Measurements from ENCODE around the gene IKZF1. TPM values are rescaled to one million over a fixed set of nuclear protein-coding genes. Genes with fewer than 3 reads are reported as not detected.
A peak's percentile ranks its signal among the peaks of the same experiment; 100 is the strongest.

The IKZF1 gene
- polyA plus RNA-seq, 2 donors = 1.0 to 1.1 TPM

- Histone ChIP-seq H3K27ac (ENCODE audit: low read depth in 2 of 2, low read length in 1 of 2) (no peak overlapping the region), H3K4me1 (ENCODE audit: control insufficient read depth in 2 of 2, insufficient read depth in 2 of 2, low read length in 1 of 2) (no peaks in the 10 kb centered on the region), H3K27me3 (ENCODE audit: control insufficient read depth in 1 of 2, insufficient read depth in 2 of 2, low read length in 2 of 2) (no peaks in the 10 kb centered on the region), H3K9me3 (ENCODE audit: control insufficient read depth in 2 of 2, insufficient read depth in 1 of 2, low read depth in 1 of 2, low read length in 1 of 2) (no peaks in the 10 kb centered on the region), H3K4me3 (ENCODE audit: low read depth in 1 of 2, low read length in 2 of 2) (no peak overlapping the region), H3K36me3 (ENCODE audit: control insufficient read depth in 2 of 2, insufficient read depth in 2 of 2, low read length in 1 of 2) (no peaks in the 10 kb centered on the region)
- 84 to 85% methylated on average over 8 of the region's 8 CpGs for WGBS, 2 donors
Observed at GRCh38 chr7:50357426-50357825, 52.9 kb downstream of the IKZF1 start.

- Histone ChIP-seq H3K36me3 (ENCODE audit: control insufficient read depth in 2 of 2, insufficient read depth in 2 of 2, low read length in 1 of 2) (no peaks in the 10 kb centered on the region), H3K4me3 (ENCODE audit: low read depth in 1 of 2, low read length in 2 of 2) (no peak overlapping the region), H3K4me1 (ENCODE audit: control insufficient read depth in 2 of 2, insufficient read depth in 2 of 2, low read length in 1 of 2) (no peaks in the 10 kb centered on the region), H3K27ac (ENCODE audit: low read depth in 2 of 2, low read length in 1 of 2) (no peak overlapping the region), H3K9me3 (ENCODE audit: control insufficient read depth in 2 of 2, insufficient read depth in 1 of 2, low read depth in 1 of 2, low read length in 1 of 2) (no peaks in the 10 kb centered on the region), H3K27me3 (ENCODE audit: control insufficient read depth in 1 of 2, insufficient read depth in 2 of 2, low read length in 2 of 2) (no peaks in the 10 kb centered on the region)
- WGBS, 2 donors = 67 to 68% methylated on average over 13 of the region's 13 CpGs
Observed at GRCh38 chr7:50358041-50358705, 53.7 kb downstream of the IKZF1 start.

GRCh38 chr7:50358779-50359178 lies 54.3 kb downstream of the IKZF1 start:
- H3K27me3 ChIP-seq (ENCODE audit: control insufficient read depth in 1 of 2, insufficient read depth in 2 of 2, low read length in 2 of 2) = no peaks in the 10 kb centered on the region
- H3K27ac ChIP-seq (ENCODE audit: low read depth in 2 of 2, low read length in 1 of 2) = no peak overlapping the region
- H3K36me3 ChIP-seq (ENCODE audit: control insufficient read depth in 2 of 2, insufficient read depth in 2 of 2, low read length in 1 of 2) = no peaks in the 10 kb centered on the region
- H3K4me1 ChIP-seq (ENCODE audit: control insufficient read depth in 2 of 2, insufficient read depth in 2 of 2, low read length in 1 of 2) = no peaks in the 10 kb centered on the region
- H3K9me3 ChIP-seq (ENCODE audit: control insufficient read depth in 2 of 2, insufficient read depth in 1 of 2, low read depth in 1 of 2, low read length in 1 of 2) = no peaks in the 10 kb centered on the region
- 72 to 79% methylated on average over 5 of the region's 5 CpGs for WGBS, 2 donors
- no peak overlapping the region for H3K4me3 ChIP-seq (ENCODE audit: low read depth in 1 of 2, low read length in 2 of 2)

GRCh38 chr7:50359258-50359994 lies 54.9 kb downstream of the IKZF1 start:
- peak overlapping the region; percentile 2 to 22 for H3K27ac ChIP-seq (ENCODE audit: low read depth in 2 of 2, low read length in 1 of 2)

GRCh38 chr7:50359995-50360925 lies 55.7 kb downstream of the IKZF1 start:
- Histone ChIP-seq H3K4me1 (ENCODE audit: control insufficient read depth in 2 of 2, insufficient read depth in 2 of 2, low read length in 1 of 2) (no peaks in the 10 kb centered on the region), H3K27ac (ENCODE audit: low read depth in 2 of 2, low read length in 1 of 2) (peak overlapping the region; percentile 22 to 30), H3K36me3 (ENCODE audit: control insufficient read depth in 2 of 2, insufficient read depth in 2 of 2, low read length in 1 of 2) (no peaks in the 10 kb centered on the region), H3K27me3 (ENCODE audit: control insufficient read depth in 1 of 2, insufficient read depth in 2 of 2, low read length in 2 of 2) (no peaks in the 10 kb centered on the region), H3K4me3 (ENCODE audit: low read depth in 1 of 2, low read length in 2 of 2) (no peak overlapping the region), H3K9me3 (ENCODE audit: control insufficient read depth in 2 of 2, insufficient read depth in 1 of 2, low read depth in 1 of 2, low read length in 1 of 2) (no peaks in the 10 kb centered on the region)
- 54 to 63% methylated on average over 20 of the region's 20 CpGs for WGBS, 2 donors

More at GRCh38 chr7:50359258-50359994, 54.9 kb downstream of the IKZF1 start:
- 80 to 92% methylated on average over 9 of the region's 9 CpGs for WGBS, 2 donors
- Histone ChIP-seq H3K9me3 (ENCODE audit: control insufficient read depth in 2 of 2, insufficient read depth in 1 of 2, low read depth in 1 of 2, low read length in 1 of 2) (no peaks in the 10 kb centered on the region), H3K4me1 (ENCODE audit: control insufficient read depth in 2 of 2, insufficient read depth in 2 of 2, low read length in 1 of 2) (no peaks in the 10 kb centered on the region), H3K36me3 (ENCODE audit: control insufficient read depth in 2 of 2, insufficient read depth in 2 of 2, low read length in 1 of 2) (no peaks in the 10 kb centered on the region), H3K27me3 (ENCODE audit: control insufficient read depth in 1 of 2, insufficient read depth in 2 of 2, low read length in 2 of 2) (no peaks in the 10 kb centered on the region), H3K4me3 (ENCODE audit: low read depth in 1 of 2, low read length in 2 of 2) (no peak overlapping the region)

- H3K27ac ChIP-seq (ENCODE audit: low read depth in 2 of 2, low read length in 1 of 2) = peak overlapping the region in 1 of 2 donors; percentile 33
- WGBS, 2 donors = 70 to 76% methylated on average over 5 of the region's 5 CpGs
Observed at GRCh38 chr7:50362142-50362541, 57.6 kb downstream of the IKZF1 start.

GRCh38 chr7:50362712-50363282 lies 58.3 kb downstream of the IKZF1 start:
- peak overlapping the region in 1 of 2 donors; percentile 38 for H3K27ac ChIP-seq (ENCODE audit: low read depth in 2 of 2, low read length in 1 of 2)
- 65 to 71% methylated on average over 6 of the region's 6 CpGs for WGBS, 2 donors
- H3K4me3 ChIP-seq (ENCODE audit: low read depth in 1 of 2, low read length in 2 of 2) = no peak overlapping the region
- no peaks in the 10 kb centered on the region for H3K27me3 ChIP-seq (ENCODE audit: control insufficient read depth in 1 of 2, insufficient read depth in 2 of 2, low read length in 2 of 2)
- H3K4me1 ChIP-seq (ENCODE audit: control insufficient read depth in 2 of 2, insufficient read depth in 2 of 2, low read length in 1 of 2) = no peaks in the 10 kb centered on the region
- no peaks in the 10 kb centered on the region for H3K9me3 ChIP-seq (ENCODE audit: control insufficient read depth in 2 of 2, insufficient read depth in 1 of 2, low read depth in 1 of 2, low read length in 1 of 2)
- no peaks in the 10 kb centered on the region for H3K36me3 ChIP-seq (ENCODE audit: control insufficient read depth in 2 of 2, insufficient read depth in 2 of 2, low read length in 1 of 2)

More at GRCh38 chr7:50362142-50362541, 57.6 kb downstream of the IKZF1 start:
- Histone ChIP-seq H3K4me3 (ENCODE audit: low read depth in 1 of 2, low read length in 2 of 2) (no peak overlapping the region), H3K9me3 (ENCODE audit: control insufficient read depth in 2 of 2, insufficient read depth in 1 of 2, low read depth in 1 of 2, low read length in 1 of 2) (no peaks in the 10 kb centered on the region), H3K36me3 (ENCODE audit: control insufficient read depth in 2 of 2, insufficient read depth in 2 of 2, low read length in 1 of 2) (no peaks in the 10 kb centered on the region), H3K27me3 (ENCODE audit: control insufficient read depth in 1 of 2, insufficient read depth in 2 of 2, low read length in 2 of 2) (no peaks in the 10 kb centered on the region), H3K4me1 (ENCODE audit: control insufficient read depth in 2 of 2, insufficient read depth in 2 of 2, low read length in 1 of 2) (no peaks in the 10 kb centered on the region)

GRCh38 chr7:50363327-50364060 lies 59.0 kb downstream of the IKZF1 start:
- WGBS, 2 donors = 75 to 79% methylated on average over 7 of the region's 7 CpGs

More at GRCh38 chr7:50363327-50364060, 59.0 kb downstream of the IKZF1 start:
- Histone ChIP-seq H3K4me3 (ENCODE audit: low read depth in 1 of 2, low read length in 2 of 2) (no peak overlapping the region), H3K36me3 (ENCODE audit: control insufficient read depth in 2 of 2, insufficient read depth in 2 of 2, low read length in 1 of 2) (no peaks in the 10 kb centered on the region), H3K27ac (ENCODE audit: low read depth in 2 of 2, low read length in 1 of 2) (peak overlapping the region in 1 of 2 donors; percentile 38), H3K27me3 (ENCODE audit: control insufficient read depth in 1 of 2, insufficient read depth in 2 of 2, low read length in 2 of 2) (no peaks in the 10 kb centered on the region), H3K4me1 (ENCODE audit: control insufficient read depth in 2 of 2, insufficient read depth in 2 of 2, low read length in 1 of 2) (no peaks in the 10 kb centered on the region), H3K9me3 (ENCODE audit: control insufficient read depth in 2 of 2, insufficient read depth in 1 of 2, low read depth in 1 of 2, low read length in 1 of 2) (no peaks in the 10 kb centered on the region)
